Muscle of arm (tissue), 12 donors: ENCODE measurements around the gene ABT1. TPM values are rescaled to one million over a fixed set of nuclear protein-coding genes. Genes with fewer than 3 reads are reported as not detected.

Source experiments
- DNase-seq: peaks from one replicate; pipeline ENCODE4 v3.0.0-alpha.2; 2013
- polyA plus RNA-seq, 12 donors: library from polyadenylated mRNA; unstranded; fragments of 120-200 nt; gene quantifications; one replicate each; pipeline ENCODE4 v1.2.1, GENCODE V29; 2013; ENCODE audit not compliant: insufficient read length in 12 of 12

The ABT1 gene
- polyA plus RNA-seq, 12 donors = 9.0 to 12.6 (median 10.3) TPM; not detected in 1

GRCh38 chr6:26599591-26599990, 2.8 kb downstream of the ABT1 start:
- DNase-seq = no peak

- no peak for DNase-seq
These were observed 4.0 kb downstream of the ABT1 start for GRCh38 chr6:26600759-26601158.

- no peak for DNase-seq
These were observed 5.5 kb downstream of the ABT1 start for GRCh38 chr6:26602262-26602661.

GRCh38 chr6:26604026-26604425, 7.3 kb downstream of the ABT1 start:
- DNase-seq = no peak

GRCh38 chr6:26604797-26605196, 8.0 kb downstream of the ABT1 start:
- no peak for DNase-seq

GRCh38 chr6:26607434-26608230, 10.9 kb downstream of the ABT1 start:
- DNase-seq = peak; percentile 45

GRCh38 chr6:26609463-26609862, 12.7 kb downstream of the ABT1 start:
- no peak for DNase-seq

GRCh38 chr6:26611599-26611998, 14.8 kb downstream of the ABT1 start:
- no peak for DNase-seq

- DNase-seq = no peak
These were observed 16.4 kb downstream of the ABT1 start for GRCh38 chr6:26613201-26613600.

- no peak for DNase-seq
These were observed 17.2 kb downstream of the ABT1 start for GRCh38 chr6:26613689-26614683.

GRCh38 chr6:26623339-26623859, 26.6 kb downstream of the ABT1 start:
- DNase-seq = no peak

GRCh38 chr6:26624557-26624956, 27.8 kb downstream of the ABT1 start:
- DNase-seq = no peak

- DNase-seq = no peak
These were observed 31.1 kb downstream of the ABT1 start for GRCh38 chr6:26627843-26628242.

GRCh38 chr6:26629359-26629758, 32.6 kb downstream of the ABT1 start:
- DNase-seq = no peak

GRCh38 chr6:26640806-26641205, 44.1 kb downstream of the ABT1 start:
- no peak for DNase-seq

- no peak for DNase-seq
These were observed 49.3 kb downstream of the ABT1 start for GRCh38 chr6:26646074-26646473.

Other genes with a start within 250 kb of the ABT1 start
- gene BTN3A2, start 231.8 kb upstream of the ABT1 start, polyA plus RNA-seq = 10 to 100 TPM in 11 of 12 donors, not detected in 1; 12.5 to 36.1 (median 18.5) TPM
- gene BTN2A2, start 213.8 kb upstream of the ABT1 start, polyA plus RNA-seq = 10 to 100 TPM in 2 of 12 donors, 1 to 10 TPM in 8, not detected in 2; 3.3 to 12.1 (median 8.7) TPM
- gene BTN3A1, start 194.7 kb upstream of the ABT1 start, polyA plus RNA-seq = 10 to 100 TPM in 11 of 12 donors, not detected in 1; 15.9 to 41.2 (median 23.8) TPM
- 10 to 100 TPM in 10 of 12 donors, 1 to 10 TPM in 1, not detected in 1; 9.6 to 27.8 (median 14.2) TPM for gene BTN3A3, start 156.4 kb upstream of the ABT1 start, polyA plus RNA-seq
- gene BTN2A1, start 139.0 kb upstream of the ABT1 start, polyA plus RNA-seq = 10 to 100 TPM in 11 of 12 donors, not detected in 1; 23.6 to 30.3 (median 25.9) TPM
- gene BTN1A1, start 96.7 kb upstream of the ABT1 start, polyA plus RNA-seq = under 1 TPM in 10 of 12 donors, not detected in 2; 0.08 to 0.30 (median 0.14) TPM
- gene HMGN4, start 58.6 kb upstream of the ABT1 start, polyA plus RNA-seq = 10 to 100 TPM in 11 of 12 donors, not detected in 1; 43.8 to 73.5 (median 59.4) TPM
- 10 to 100 TPM in 11 of 12 donors, not detected in 1; 10.9 to 24.3 (median 20.7) TPM for gene ZNF322, start 62.8 kb downstream of the ABT1 start, polyA plus RNA-seq